ENCODE data around the gene CDS1.
"Not testable (repeated sequence)": the region's sequence is repeated elsewhere in the genome, so short reads cannot be mapped to it uniquely, and the experiment has no call there.

The CDS1 gene

GRCh38 chr4:84582988-84583875, at the start of gene CDS1:
CDS1 (plus strand) TSS chr4:84583127; CDS start chr4:84583402, 275 bp downstream.
- in situ Hi-C loops (cut with MboI; ENCODE audit: low sequenced_read_pairs, unreplicated experiment) = no loop called here
- no peak for TF ChIP-seq CTCF (IDR thresholded peaks at IDR 0.05; ENCODE audit: borderline replicate concordance, control extremely low read depth, extremely low read depth, insufficient read depth, missing control alignments)
- DNase-seq (ENCODE audit: low spot score) = no peak

DNA sequence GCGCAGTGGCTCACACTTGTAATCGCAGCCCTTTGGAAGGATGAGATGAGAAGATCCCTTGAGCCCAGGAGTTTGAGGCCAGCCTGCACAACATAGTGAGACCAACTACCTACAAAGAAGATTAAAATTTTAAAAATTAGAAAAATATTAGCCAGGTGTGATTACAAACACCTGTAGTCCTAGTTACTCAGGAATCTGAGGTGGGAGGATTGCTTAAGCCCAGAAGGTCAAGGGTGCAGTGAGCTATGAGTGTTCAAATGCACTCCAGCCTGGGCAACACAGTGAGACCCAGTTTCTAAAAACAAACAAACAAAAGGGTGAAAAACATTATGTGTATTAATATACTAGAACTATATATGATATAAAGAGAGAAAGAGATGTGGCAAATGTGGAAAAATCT, 47.0 kb upstream of the CDS1 start:
- TF ChIP-seq CTCF (IDR thresholded peaks at IDR 0.05; ENCODE audit: borderline replicate concordance, control extremely low read depth, extremely low read depth, insufficient read depth, missing control alignments) = no peak
- in situ Hi-C loops (cut with MboI; ENCODE audit: low sequenced_read_pairs, unreplicated experiment) = no loop called here
- DNase-seq (ENCODE audit: low spot score) = no peak

DNA sequence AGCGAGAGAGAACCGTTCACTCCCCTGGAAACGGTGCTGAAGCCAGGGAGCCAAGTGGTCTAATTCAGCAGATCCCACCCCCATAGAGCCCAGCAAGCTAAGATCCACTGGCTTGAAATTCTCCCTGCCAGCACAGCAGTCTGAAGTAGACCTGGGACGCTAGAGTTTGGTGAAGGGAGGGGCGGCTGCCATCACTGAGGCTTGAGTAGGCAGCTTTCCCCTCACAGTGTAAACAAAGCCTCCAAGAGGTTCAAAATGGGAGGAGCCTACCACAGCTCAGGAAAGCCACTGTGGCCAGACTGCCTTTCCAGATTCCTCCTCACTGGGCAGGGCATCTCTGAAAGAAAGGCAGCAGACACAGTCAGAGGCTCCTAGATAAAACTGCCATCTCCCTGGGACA, 37.8 kb upstream of the CDS1 start:
- DNase-seq (ENCODE audit: low spot score) = no peak
- in situ Hi-C loops (cut with MboI; ENCODE audit: low sequenced_read_pairs, unreplicated experiment) = no loop called here
- no peak for TF ChIP-seq CTCF (IDR thresholded peaks at IDR 0.05; ENCODE audit: borderline replicate concordance, control extremely low read depth, extremely low read depth, insufficient read depth, missing control alignments)

DNA sequence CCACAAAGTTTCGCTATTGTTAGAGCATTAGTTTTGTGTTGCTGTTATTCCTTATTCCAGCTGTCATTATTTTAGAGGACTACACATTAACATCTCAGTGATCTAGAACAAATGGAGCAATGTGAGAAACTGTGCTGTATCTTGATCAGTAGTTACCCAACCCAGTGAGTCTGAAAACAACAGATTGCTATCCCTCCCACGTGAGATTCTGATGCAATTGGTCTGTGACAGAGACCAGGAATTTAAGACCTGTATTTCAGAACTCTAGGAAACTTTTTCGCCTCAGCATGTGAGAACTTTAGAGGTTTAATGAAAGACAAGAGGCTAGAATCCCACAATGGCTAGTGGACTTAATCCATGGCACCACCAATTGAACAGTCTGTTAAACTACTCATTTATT, 35.7 kb upstream of the CDS1 start:
- no peak for DNase-seq (ENCODE audit: low spot score)
- TF ChIP-seq CTCF (IDR thresholded peaks at IDR 0.05; ENCODE audit: borderline replicate concordance, control extremely low read depth, extremely low read depth, insufficient read depth, missing control alignments) = no peak
- in situ Hi-C loops (cut with MboI; ENCODE audit: low sequenced_read_pairs, unreplicated experiment) = no loop called here

DNA sequence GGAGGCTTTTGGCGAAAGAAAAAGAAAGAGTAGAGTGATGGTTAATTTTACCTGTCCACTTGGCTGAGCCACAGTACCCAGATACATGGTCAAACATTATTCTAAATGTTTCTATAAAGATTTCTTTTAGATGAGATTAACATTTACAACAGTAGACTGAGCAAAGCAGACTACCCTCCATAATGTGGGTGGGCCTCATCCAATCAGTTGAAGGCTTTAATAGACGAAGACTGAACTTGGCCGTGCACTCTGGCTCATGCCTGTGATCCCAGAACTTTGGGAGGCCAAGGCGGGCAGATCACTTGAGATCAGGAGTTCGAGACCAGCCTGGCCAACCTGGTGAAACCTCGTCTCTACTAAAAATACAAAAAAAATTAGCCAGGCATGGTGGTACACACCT, 33.7 kb upstream of the CDS1 start:
- DNase-seq (ENCODE audit: low spot score) = not testable (repeated sequence)

DNA sequence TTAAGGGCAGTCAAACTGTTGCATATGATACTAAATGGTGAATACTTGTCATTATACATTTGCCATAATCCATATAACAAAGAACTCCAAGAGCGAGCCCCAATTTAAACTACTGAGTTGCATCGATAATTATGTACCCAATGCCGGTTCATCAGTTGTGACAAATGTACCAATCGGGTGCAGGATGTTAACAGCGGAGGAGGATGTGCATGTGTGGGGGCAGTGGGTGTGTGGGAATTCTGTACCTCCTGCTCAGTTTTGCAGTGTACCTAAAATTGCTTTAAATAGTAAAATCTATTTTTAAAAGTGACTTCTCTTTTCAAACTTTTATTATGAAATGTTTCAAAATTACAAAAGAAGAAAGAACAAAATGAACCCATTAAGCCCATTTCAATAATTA, 20.8 kb upstream of the CDS1 start:
- in situ Hi-C loops (cut with MboI; ENCODE audit: low sequenced_read_pairs, unreplicated experiment) = no loop called here
- DNase-seq (ENCODE audit: low spot score) = no peak
- no peak for TF ChIP-seq CTCF (IDR thresholded peaks at IDR 0.05; ENCODE audit: borderline replicate concordance, control extremely low read depth, extremely low read depth, insufficient read depth, missing control alignments)

More for the DNA sequence above, 33.7 kb upstream of the CDS1 start:
- in situ Hi-C loops (cut with MboI; ENCODE audit: low sequenced_read_pairs, unreplicated experiment) = not testable (repeated sequence)

GRCh38 chr4:84563002-84563401, 19.9 kb upstream of the CDS1 start:
- no peak for DNase-seq (ENCODE audit: low spot score)
- no peak for TF ChIP-seq CTCF (IDR thresholded peaks at IDR 0.05; ENCODE audit: borderline replicate concordance, control extremely low read depth, extremely low read depth, insufficient read depth, missing control alignments)
- in situ Hi-C loops (cut with MboI; ENCODE audit: low sequenced_read_pairs, unreplicated experiment) = no loop called here

Measured in GM13976 (cell line).